Neuronal stem cell (in vitro differentiated cells): ENCODE measurements around the gene FAM171A2.
A peak's percentile ranks its signal among the peaks of the same experiment; 100 is the strongest.

Experiments
- DNase-seq: peaks from one replicate; pipeline ENCODE4 v3.0.0-alpha.2; 2013; ENCODE audit warnings: low spot score
- H2AFZ ChIP-seq: one replicate; pipeline ENCODE4 v1.6.1; 2013; ENCODE audit warnings: mild to moderate bottlenecking, low read length, inconsistent platforms
- H2AK5ac ChIP-seq: 2 replicates; pipeline ENCODE4 v1.6.1; 2013; ENCODE audit warnings: low read depth, mild to moderate bottlenecking, inconsistent platforms, low read length, moderate library complexity, mixed read lengths
- H2BK120ac ChIP-seq: 2 replicates; pipeline ENCODE4 v1.6.1; 2013; ENCODE audit warnings: low read depth, mild to moderate bottlenecking, inconsistent platforms, low read length, moderate library complexity, mixed read lengths
- H2BK12ac ChIP-seq: one replicate; pipeline ENCODE4 v1.6.1; 2013; ENCODE audit warnings: low read length, inconsistent platforms
- H2BK15ac ChIP-seq: 2 replicates; pipeline ENCODE4 v1.6.1; 2013; ENCODE audit warnings: mild to moderate bottlenecking, low read length, inconsistent platforms, mixed read lengths
- H2BK5ac ChIP-seq: one replicate; pipeline ENCODE4 v1.6.1; 2013; ENCODE audit warnings: inconsistent platforms, mild to moderate bottlenecking, low read length, moderate library complexity
- H3K14ac ChIP-seq: one replicate; pipeline ENCODE4 v1.6.1; 2013; ENCODE audit warnings: low read length, inconsistent platforms
- H3K18ac ChIP-seq: 2 replicates; pipeline ENCODE4 v1.6.1; 2013; ENCODE audit warnings: low read length, inconsistent platforms
- H3K23ac ChIP-seq: 2 replicates; pipeline ENCODE4 v1.6.1; 2013; ENCODE audit warnings: low read depth, mild to moderate bottlenecking, mixed read lengths, low read length, inconsistent platforms; ENCODE audit not compliant: poor library complexity
- H3K27ac ChIP-seq: replicated peaks from 3 replicates; pipeline ENCODE4 v1.5.1; 2013; ENCODE audit warnings: low read length, inconsistent platforms
- H3K27me3 ChIP-seq, 3 experiments: 2 replicates each; pipeline ENCODE4 v1.6.1; 2013; ENCODE audit warnings: low read length in 3 of 3, mild to moderate bottlenecking in 2 of 3, inconsistent platforms in 1 of 3, low read depth in 1 of 3, mixed read lengths in 1 of 3, moderate library complexity in 1 of 3; ENCODE audit not compliant: control insufficient read depth in 3 of 3, insufficient read depth in 3 of 3
- H3K36me3 ChIP-seq, 2 donors: replicated peaks in 1 of 2; 2 replicates each; pipeline ENCODE4 v1.6.1; 2013; ENCODE audit warnings: low read length in 2 of 2; ENCODE audit not compliant: control insufficient read depth in 2 of 2, insufficient read depth in 2 of 2
- H3K4ac ChIP-seq: 2 replicates; pipeline ENCODE4 v1.6.1; 2013; ENCODE audit warnings: inconsistent platforms, mild to moderate bottlenecking, low read length, moderate library complexity
- H3K4me1 ChIP-seq, 2 donors: 1 replicate in 1 of 2; 2 replicates in 1 of 2; pipeline ENCODE4 v1.6.1; 2013; ENCODE audit warnings: low read length in 2 of 2, low read depth in 1 of 2; ENCODE audit not compliant: control insufficient read depth in 2 of 2, insufficient read depth in 1 of 2
- H3K4me2 ChIP-seq: one replicate; pipeline ENCODE4 v1.6.1; 2013; ENCODE audit warnings: mild to moderate bottlenecking, low read length, inconsistent platforms; ENCODE audit not compliant: insufficient read depth, poor library complexity, severe bottlenecking
- H3K4me3 ChIP-seq, 2 donors: 2 replicates each; pipeline ENCODE4 v1.5.1; 2013; ENCODE audit warnings: low read length in 2 of 2, mild to moderate bottlenecking in 2 of 2, inconsistent platforms in 1 of 2, moderate library complexity in 1 of 2
- H3K79me1 ChIP-seq: one replicate; pipeline ENCODE4 v1.6.1; 2013; ENCODE audit warnings: low read depth, mild to moderate bottlenecking, inconsistent platforms, low read length, moderate library complexity
- H3K9ac ChIP-seq: one replicate; pipeline ENCODE4 v1.6.1; 2013; ENCODE audit warnings: mild to moderate bottlenecking, low read depth, low read length, inconsistent platforms; ENCODE audit not compliant: poor library complexity
- H3K9me3 ChIP-seq, 2 donors: replicated peaks in 1 of 2; 2 replicates each; pipeline versions ENCODE3 to v1.6.1; 2013; ENCODE audit warnings: low read length in 2 of 2, mild to moderate bottlenecking in 2 of 2, inconsistent platforms in 1 of 2, low read depth in 1 of 2, mixed read lengths in 1 of 2, moderate library complexity in 1 of 2; ENCODE audit not compliant: control insufficient read depth in 2 of 2, insufficient read depth in 1 of 2
- H4K8ac ChIP-seq: one replicate; pipeline ENCODE4 v1.6.1; 2013; ENCODE audit warnings: low read depth, mild to moderate bottlenecking, inconsistent platforms, low read length, moderate library complexity
- H4K91ac ChIP-seq: one replicate; pipeline ENCODE4 v1.6.1; 2013; ENCODE audit warnings: low read length, low read depth, mild to moderate bottlenecking, inconsistent platforms; ENCODE audit not compliant: poor library complexity
- WGBS, 2 donors: extraction: QIAGEN DNeasy Blood & Tissue Kit; methylation state at CpG; one replicate each; pipeline ENCODE4 v1.1.7; 2013; ENCODE audit warnings: missing lambda C conversion rate in 2 of 2, mixed read lengths in 1 of 2; ENCODE audit not compliant: insufficient read length in 2 of 2, insufficient replicate concordance in 1 of 2; ENCODE audit errors: extremely low coverage in 2 of 2; 5-methylcytosine and 5-hydroxymethylcytosine counted together

FAM171A2 gene

GRCh38 chr17:44353672-44354331, 9.9 kb downstream of the FAM171A2 start:
- Histone ChIP-seq H4K91ac (no peak overlapping the region), H3K4me1 (peaks cover 0 to 3% of the 10 kb centered on the region in 2 donors), H2BK15ac (peak overlapping the region; percentile 49), H2AK5ac (peak overlapping the region; percentile 56), H3K18ac (peak overlapping the region; percentile 89), H2BK12ac (no peak overlapping the region), H3K36me3 (peaks cover 25 to 51% of the 10 kb centered on the region in 2 donors), H3K4me2 (peak overlapping the region; percentile 69), H3K27me3 (peaks cover 0 to 2% (median 0%) of the 10 kb centered on the region in 3 experiments), H3K27ac (no peak overlapping the region), H3K9ac (peak overlapping the region; percentile 50), H3K14ac (peak overlapping the region; percentile 38), H3K23ac (peak overlapping the region; percentile 85), H2BK5ac (no peak overlapping the region), H2BK120ac (no peak overlapping the region), H3K4ac (no peak overlapping the region), H4K8ac (no peak overlapping the region), H3K79me1 (peaks cover 8% of the 10 kb centered on the region), H3K4me3 (peak overlapping the region in 1 of 2 donors; percentile 54), H2AFZ (no peak overlapping the region), H3K9me3 (no peaks in the 10 kb centered on the region)
- no peak for DNase-seq
- WGBS, 2 donors: no CpG with 5 or more reads among the region's 98 CpGs

- Histone ChIP-seq H3K4me3 (peak overlapping the region in 1 of 2 donors; percentile 17), H2BK12ac (peak overlapping the region; percentile 10), H3K79me1 (peaks cover 8% of the 10 kb centered on the region), H3K14ac (no peak overlapping the region), H3K4me2 (peak overlapping the region; percentile 69), H3K4ac (peak overlapping the region; percentile 66), H3K9me3 (no peaks in the 10 kb centered on the region), H3K36me3 (peaks cover 25 to 44% of the 10 kb centered on the region in 2 donors), H2BK120ac (no peak overlapping the region), H3K27me3 (peaks cover 0 to 2% (median 0%) of the 10 kb centered on the region in 3 experiments), H2AK5ac (peak overlapping the region; percentile 56), H4K91ac (no peak overlapping the region), H2AFZ (no peak overlapping the region), H2BK5ac (no peak overlapping the region), H3K4me1 (peaks cover 0 to 3% of the 10 kb centered on the region in 2 donors), H4K8ac (peak overlapping the region; percentile 96), H2BK15ac (no peak overlapping the region), H3K9ac (peak overlapping the region; percentile 50), H3K27ac (no peak overlapping the region), H3K18ac (peak overlapping the region; percentile 89), H3K23ac (peak overlapping the region; percentile 85)
- WGBS, 2 donors: no CpG with 5 or more reads among the region's 22 CpGs
- DNase-seq: no peak
Observed at GRCh38 chr17:44352828-44353671, 10.6 kb downstream of the FAM171A2 start.

GRCh38 chr17:44351961-44352827, 11.5 kb downstream of the FAM171A2 start:
- Histone ChIP-seq H3K14ac (peak overlapping the region; percentile 82), H3K9me3 (no peaks in the 10 kb centered on the region)
- no CpG with 5 or more reads among the region's 36 CpGs for WGBS, 2 donors

More at GRCh38 chr17:44351961-44352827, 11.5 kb downstream of the FAM171A2 start:
- Histone ChIP-seq H2BK12ac (peak overlapping the region; percentile 84), H3K9ac (peak overlapping the region; percentile 84), H2AK5ac (peak overlapping the region; percentile 81), H3K79me1 (peaks cover 8% of the 10 kb centered on the region), H2BK15ac (no peak overlapping the region), H3K27ac (no peak overlapping the region), H2BK5ac (no peak overlapping the region), H4K91ac (no peak overlapping the region), H4K8ac (peak overlapping the region; percentile 96), H2AFZ (no peak overlapping the region), H3K27me3 (peaks cover 0 to 2% (median 0%) of the 10 kb centered on the region in 3 experiments), H3K18ac (no peak overlapping the region), H3K4me2 (no peak overlapping the region), H3K23ac (peak overlapping the region; percentile 93), H3K4ac (peak overlapping the region; percentile 84), H2BK120ac (no peak overlapping the region), H3K4me1 (peaks cover 0 to 3% of the 10 kb centered on the region in 2 donors), H3K4me3 (no peak overlapping the region), H3K36me3 (peaks cover 23 to 39% of the 10 kb centered on the region in 2 donors)
- no peak for DNase-seq
